Naive B cell (primary cell): Measurements from ENCODE around the gene LDLR. TPM values are rescaled to one million over a fixed set of nuclear protein-coding genes. Genes with fewer than 3 reads are reported as not detected.
"Not testable (repeated sequence)": the region's sequence is repeated elsewhere in the genome, so short reads cannot be mapped to it uniquely, and the experiment has no call there.

Experiments
- ATAC-seq, 2 donors: fragments of 150-1000 bp; cut with Tn5 transposase; 2 replicates each; pipeline ENCODE4 v1.10.0; 2021; ENCODE audit warnings: low read depth in 2 of 2, mild to moderate bottlenecking in 2 of 2, moderate library complexity in 2 of 2
- DNase-seq: peaks from one replicate; pipeline ENCODE4 v3.0.0; 2022
- H3K27ac Mint-ChIP-seq, 6 donors: one replicate each; pipeline ENCODE4 v1.8.0; 2020 to 2022; ENCODE audit warnings: mild to moderate bottlenecking in 6 of 6, mixed read lengths in 6 of 6, moderate library complexity in 5 of 6, inconsistent platforms in 2 of 6
- H3K27me3 Mint-ChIP-seq, 3 donors: one replicate each; pipeline ENCODE4 v1.8.0; 2021 to 2022; ENCODE audit warnings: mixed read lengths in 3 of 3, mild to moderate bottlenecking in 1 of 3
- H3K36me3 Mint-ChIP-seq, 2 donors: one replicate each; pipeline ENCODE4 v1.8.0; 2020 to 2022; ENCODE audit warnings: mixed read lengths in 2 of 2, inconsistent platforms in 1 of 2, mild to moderate bottlenecking in 1 of 2
- H3K4me1 Mint-ChIP-seq, 3 donors: one replicate each; pipeline ENCODE4 v1.8.0; 2020 to 2022; ENCODE audit warnings: mixed read lengths in 3 of 3, inconsistent platforms in 1 of 3, mild to moderate bottlenecking in 1 of 3, moderate library complexity in 1 of 3
- H3K4me3 Mint-ChIP-seq, 8 donors: one replicate each; pipeline ENCODE4 v1.8.0; 2020 to 2022; ENCODE audit warnings: mild to moderate bottlenecking in 8 of 8, mixed read lengths in 8 of 8, moderate library complexity in 8 of 8, inconsistent platforms in 2 of 8
- H3K9me3 Mint-ChIP-seq, 7 donors: one replicate each; pipeline ENCODE4 v1.8.0; 2020 to 2022; ENCODE audit warnings: mixed read lengths in 7 of 7, mild to moderate bottlenecking in 5 of 7, inconsistent platforms in 2 of 7, moderate library complexity in 1 of 7
- polyA plus RNA-seq, 6 donors: library from polyadenylated mRNA; unstranded; fragments of 300-500 nt; fragmentation: Illumina TruSeq; gene quantifications; one replicate each; pipeline ENCODE4 v1.2.3, GENCODE V29; 2021; ENCODE audit warnings: low read depth in 6 of 6

The LDLR gene
- polyA plus RNA-seq, 6 donors from 2014 or later, result 0.35 to 2.6 (median 1.0) TPM

DNA sequence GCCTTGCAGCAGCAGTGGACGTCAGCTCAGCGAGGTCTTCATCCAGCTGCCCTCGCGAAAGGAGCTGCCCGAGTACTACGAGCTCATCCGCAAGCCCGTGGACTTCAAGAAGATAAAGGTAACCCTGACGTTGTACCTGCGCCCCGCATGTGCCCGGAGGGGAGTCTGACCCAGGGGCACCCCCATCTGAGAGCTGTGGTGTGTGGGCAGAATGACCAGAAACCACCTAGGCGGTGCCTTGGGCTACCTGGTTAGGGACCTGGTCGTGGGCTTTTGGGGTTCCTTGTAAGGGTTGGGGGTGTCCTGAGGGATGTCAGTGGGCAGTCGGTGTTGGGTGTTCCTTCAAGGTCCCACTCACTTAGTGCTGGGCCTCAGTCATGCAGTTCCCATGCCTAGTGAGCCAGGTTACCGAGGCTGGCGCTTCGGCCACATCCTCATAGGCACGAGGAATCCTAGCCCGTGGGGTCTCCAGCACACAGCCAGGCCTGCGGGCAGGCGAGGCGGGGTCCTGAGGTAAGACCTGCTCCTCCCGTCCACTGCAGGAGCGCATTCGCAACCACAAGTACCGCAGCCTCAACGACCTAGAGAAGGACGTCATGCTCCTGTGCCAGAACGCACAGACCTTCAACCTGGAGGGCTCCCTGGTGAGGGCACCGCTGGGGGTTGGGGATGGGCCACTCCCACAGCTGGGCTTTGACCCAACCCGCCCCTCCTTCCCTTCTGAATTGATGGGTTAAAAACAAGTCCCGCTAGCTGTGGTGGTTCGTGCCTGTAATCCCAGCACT, 30.8 kb upstream of the LDLR start:
- peaks cover 7 to 15% (median 11%) of the 10 kb centered on the region in 3 donors for H3K4me1 Mint-ChIP-seq
- H3K36me3 Mint-ChIP-seq, result peaks cover 23 to 35% of the 10 kb centered on the region in 2 donors
- H3K27ac Mint-ChIP-seq, result no peak overlapping the region
- H3K9me3 Mint-ChIP-seq, result no peaks in the 10 kb centered on the region
- H3K4me3 Mint-ChIP-seq, result no peak overlapping the region
- peaks cover 9 to 19% (median 10%) of the 10 kb centered on the region in 3 donors for H3K27me3 Mint-ChIP-seq
- DNase-seq (no peak), ATAC-seq (no peak)

DNA sequence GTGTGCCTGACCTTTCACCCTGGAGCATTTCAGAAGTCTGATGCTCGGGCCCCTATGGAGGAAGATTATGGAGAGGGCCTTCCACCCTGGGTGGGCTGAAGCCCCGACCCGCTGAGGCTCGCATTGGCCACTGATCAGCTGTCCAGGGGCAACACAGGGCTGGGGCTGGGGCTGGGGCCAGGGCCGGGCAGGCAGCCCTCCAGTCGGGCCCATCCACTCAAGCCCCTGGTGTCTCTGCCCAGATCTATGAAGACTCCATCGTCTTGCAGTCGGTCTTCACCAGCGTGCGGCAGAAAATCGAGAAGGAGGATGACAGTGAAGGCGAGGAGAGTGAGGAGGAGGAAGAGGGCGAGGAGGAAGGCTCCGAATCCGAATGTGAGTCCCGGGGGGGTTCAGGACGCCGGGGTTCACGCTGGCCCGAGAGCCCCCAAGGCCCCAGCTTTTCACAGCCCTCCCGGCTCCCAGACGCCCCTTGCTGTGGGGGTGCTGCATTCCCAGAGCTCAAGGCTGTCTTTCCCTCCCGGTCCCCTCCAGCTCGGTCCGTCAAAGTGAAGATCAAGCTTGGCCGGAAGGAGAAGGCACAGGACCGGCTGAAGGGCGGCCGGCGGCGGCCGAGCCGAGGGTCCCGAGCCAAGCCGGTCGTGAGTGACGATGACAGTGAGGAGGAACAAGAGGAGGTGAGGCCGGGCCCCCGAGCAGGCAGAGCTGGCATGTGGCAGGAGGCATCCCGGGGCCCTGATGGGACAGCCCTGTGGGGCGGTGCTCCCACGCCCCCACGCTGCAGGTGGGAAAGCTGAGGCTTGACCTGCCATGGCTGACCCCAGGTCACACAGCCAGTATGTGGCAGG, 29.5 kb upstream of the LDLR start:
- peaks cover 9 to 15% (median 10%) of the 10 kb centered on the region in 3 donors for H3K27me3 Mint-ChIP-seq
- H3K27ac Mint-ChIP-seq, result peak overlapping the region in 1 of 6 donors; percentile 81
- ATAC-seq (no peak), DNase-seq (no peak)
- H3K4me3 Mint-ChIP-seq, result no peak overlapping the region
- H3K9me3 Mint-ChIP-seq, result no peaks in the 10 kb centered on the region
- H3K36me3 Mint-ChIP-seq, result peaks cover 23 to 35% of the 10 kb centered on the region in 2 donors
- H3K4me1 Mint-ChIP-seq, result peaks cover 2 to 6% (median 4%) of the 10 kb centered on the region in 3 donors

DNA sequence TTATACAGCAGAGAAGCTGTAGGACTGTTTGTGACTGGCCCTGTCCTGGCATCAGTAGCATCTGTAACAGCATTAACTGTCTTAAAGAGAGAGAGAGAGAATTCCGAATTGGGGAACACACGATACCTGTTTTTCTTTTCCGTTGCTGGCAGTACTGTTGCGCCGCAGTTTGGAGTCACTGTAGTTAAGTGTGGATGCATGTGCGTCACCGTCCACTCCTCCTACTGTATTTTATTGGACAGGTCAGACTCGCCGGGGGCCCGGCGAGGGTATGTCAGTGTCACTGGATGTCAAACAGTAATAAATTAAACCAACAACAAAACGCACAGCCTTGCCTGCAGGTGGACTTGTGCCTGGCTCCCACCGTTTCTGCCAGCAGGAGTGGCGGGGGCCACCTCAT, 27.3 kb upstream of the LDLR start:
- H3K36me3 Mint-ChIP-seq, result peaks cover 11 to 30% of the 10 kb centered on the region in 2 donors
- DNase-seq (no peak), ATAC-seq (no peak)
- no peak overlapping the region for H3K27ac Mint-ChIP-seq
- H3K27me3 Mint-ChIP-seq, result no peaks in the 10 kb centered on the region
- H3K4me3 Mint-ChIP-seq, result no peak overlapping the region
- H3K4me1 Mint-ChIP-seq, result peaks cover 0 to 4% (median 0%) of the 10 kb centered on the region in 3 donors
- H3K9me3 Mint-ChIP-seq, result no peaks in the 10 kb centered on the region

DNA sequence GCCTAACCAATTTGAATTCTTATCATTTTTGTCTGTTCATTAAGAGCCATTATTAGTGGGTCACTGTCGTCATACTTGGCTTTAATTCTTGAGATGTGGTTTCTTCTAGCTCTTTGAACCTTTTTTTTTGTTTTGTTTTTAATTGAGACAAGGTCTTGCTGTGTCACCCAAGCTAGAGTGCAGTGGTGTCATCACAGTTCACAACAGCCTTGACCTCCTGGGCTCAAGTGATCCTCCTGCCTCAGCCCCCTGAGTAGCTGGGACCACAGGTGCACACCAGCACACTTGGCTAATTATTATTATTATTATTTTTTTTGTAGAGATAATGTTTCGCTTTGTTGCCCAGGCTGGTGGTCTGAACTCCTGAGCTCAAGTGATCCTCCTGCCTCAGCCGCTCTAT, 25.8 kb upstream of the LDLR start:
- Mint-ChIP-seq H3K4me3 (no peak overlapping the region), H3K36me3 (peaks cover 11 to 36% of the 10 kb centered on the region in 2 donors), H3K27ac (no peak overlapping the region), H3K4me1 (peaks cover 0 to 4% (median 0%) of the 10 kb centered on the region in 3 donors), H3K9me3 (peaks cover 0 to 6% (median 3%) of the 10 kb centered on the region in 7 donors), H3K27me3 (no peaks in the 10 kb centered on the region)
- DNase-seq, result no peak
- no peak for ATAC-seq

DNA sequence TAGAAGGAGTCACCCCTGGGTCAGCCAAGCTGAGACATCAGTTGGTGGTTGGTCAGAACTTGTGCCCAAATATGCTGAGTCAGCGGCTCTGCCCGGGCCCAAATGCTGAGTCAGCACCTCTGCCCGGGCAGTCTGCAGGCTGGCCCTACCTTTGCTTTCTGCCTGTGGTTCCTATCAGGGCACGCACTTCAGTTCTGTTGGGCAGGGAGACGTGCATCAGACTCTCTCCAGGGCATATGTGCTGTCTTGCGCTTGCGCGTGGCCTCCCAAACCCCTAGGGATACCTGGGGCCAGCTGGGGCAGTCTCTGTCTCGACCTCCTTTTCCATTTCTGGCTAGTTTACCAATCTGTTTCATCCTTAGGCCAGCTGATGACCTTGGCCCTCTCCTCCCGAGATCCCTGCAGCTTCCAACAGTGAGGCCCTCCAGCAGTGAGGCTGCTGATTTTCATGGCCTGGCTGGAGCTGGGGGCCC, 24.4 kb upstream of the LDLR start:
- DNase-seq (no peak), ATAC-seq (no peak)
- H3K27ac Mint-ChIP-seq, result no peak overlapping the region
- H3K36me3 Mint-ChIP-seq, result peaks cover 6 to 28% of the 10 kb centered on the region in 2 donors
- H3K9me3 Mint-ChIP-seq, result peaks cover 0 to 6% (median 3%) of the 10 kb centered on the region in 7 donors
- H3K27me3 Mint-ChIP-seq, result peaks cover 4 to 9% (median 8%) of the 10 kb centered on the region in 3 donors
- peaks cover 0 to 7% (median 5%) of the 10 kb centered on the region in 3 donors for H3K4me1 Mint-ChIP-seq
- H3K4me3 Mint-ChIP-seq, result no peak overlapping the region

DNA sequence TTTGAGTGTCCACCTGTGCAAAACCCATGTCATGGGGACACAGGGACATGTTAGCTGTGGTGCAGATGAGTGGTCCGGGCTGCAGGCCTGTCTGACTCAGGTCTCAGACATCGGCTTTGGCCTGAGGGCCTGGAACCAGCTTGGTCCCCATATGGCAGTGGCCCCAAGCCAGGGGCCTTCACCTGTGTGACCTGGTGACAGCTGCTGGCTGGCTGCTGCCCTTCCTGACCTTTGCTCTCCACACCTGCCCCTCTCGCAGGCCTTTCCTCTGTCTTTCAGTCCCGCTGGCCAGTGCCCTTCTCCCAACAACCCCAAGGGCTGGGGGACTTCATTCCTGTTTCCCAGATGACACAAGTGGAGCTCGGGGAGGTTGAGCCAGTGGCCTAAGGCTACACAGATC, 22.9 kb upstream of the LDLR start:
- Mint-ChIP-seq H3K4me3 (no peak overlapping the region), H3K9me3 (peaks cover 0 to 6% (median 3%) of the 10 kb centered on the region in 7 donors), H3K27ac (no peak overlapping the region), H3K36me3 (peaks cover 6 to 15% of the 10 kb centered on the region in 2 donors), H3K4me1 (peaks cover 0 to 11% (median 5%) of the 10 kb centered on the region in 3 donors), H3K27me3 (peaks cover 4 to 11% (median 8%) of the 10 kb centered on the region in 3 donors)
- no peak for DNase-seq
- no peak for ATAC-seq

DNA sequence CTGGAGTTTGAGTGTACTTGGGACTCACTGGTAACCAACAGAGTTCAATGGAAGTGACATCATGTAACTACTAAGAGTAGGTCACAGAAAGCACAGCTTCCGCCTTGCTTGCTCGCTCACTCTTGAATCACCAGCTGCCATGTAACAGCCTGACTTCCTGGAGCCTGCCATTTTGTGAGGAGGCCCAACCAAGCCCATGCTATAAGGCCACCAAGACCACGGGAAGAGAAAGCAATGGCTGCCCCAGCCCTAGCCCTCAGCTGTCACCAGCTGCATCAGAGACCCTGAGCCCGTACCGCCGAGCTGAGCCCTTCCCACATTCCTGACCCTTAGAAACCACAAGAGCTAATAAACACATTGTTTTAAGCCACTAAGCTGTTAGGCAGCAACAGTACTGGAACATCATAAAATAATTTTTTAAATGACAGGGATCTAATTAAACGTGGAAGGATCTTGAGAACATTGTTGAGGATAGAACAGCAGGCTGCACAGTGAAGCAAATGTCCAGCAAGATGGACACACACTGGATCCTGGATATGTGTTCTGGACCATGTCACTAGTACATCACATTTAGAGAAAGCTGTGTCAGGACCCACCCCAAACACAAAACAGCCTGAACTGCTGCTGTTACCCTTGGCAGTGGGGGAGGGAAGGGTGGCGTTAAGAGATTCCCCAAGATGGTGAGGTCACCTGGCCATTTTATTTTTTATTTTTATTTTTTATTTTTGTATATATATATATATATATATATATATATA, 21.7 kb upstream of the LDLR start:
- peaks cover 0 to 6% (median 3%) of the 10 kb centered on the region in 7 donors for H3K9me3 Mint-ChIP-seq
- ATAC-seq (no peak), DNase-seq (no peak)
- peaks cover 0 to 8% of the 10 kb centered on the region in 2 donors for H3K36me3 Mint-ChIP-seq
- peaks cover 0 to 11% (median 5%) of the 10 kb centered on the region in 3 donors for H3K4me1 Mint-ChIP-seq
- no peak overlapping the region for H3K4me3 Mint-ChIP-seq
- H3K27ac Mint-ChIP-seq, result peak overlapping the region in 1 of 6 donors; percentile 38
- H3K27me3 Mint-ChIP-seq, result peaks cover 8 to 11% (median 8%) of the 10 kb centered on the region in 3 donors

DNA sequence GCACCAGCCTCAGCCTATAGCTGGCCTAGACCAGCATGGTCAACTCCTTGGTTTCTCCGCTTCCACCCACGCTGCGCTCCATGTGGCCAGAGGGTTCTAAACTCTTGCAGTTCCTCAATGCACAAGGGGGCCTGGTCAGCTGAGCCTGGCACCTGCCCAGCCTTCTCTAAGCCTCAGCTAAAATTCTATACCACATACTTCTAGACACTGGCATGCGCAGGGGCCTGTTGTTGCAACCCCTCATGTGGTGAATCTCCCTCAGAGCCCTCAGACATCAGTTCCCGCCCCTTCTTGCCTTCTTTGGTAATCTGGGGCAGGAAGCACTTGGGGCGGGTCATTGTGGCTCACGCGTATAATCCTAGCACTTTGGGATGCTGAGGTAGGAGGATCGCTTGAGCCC, 19.7 kb upstream of the LDLR start:
- no peak for ATAC-seq

DNA sequence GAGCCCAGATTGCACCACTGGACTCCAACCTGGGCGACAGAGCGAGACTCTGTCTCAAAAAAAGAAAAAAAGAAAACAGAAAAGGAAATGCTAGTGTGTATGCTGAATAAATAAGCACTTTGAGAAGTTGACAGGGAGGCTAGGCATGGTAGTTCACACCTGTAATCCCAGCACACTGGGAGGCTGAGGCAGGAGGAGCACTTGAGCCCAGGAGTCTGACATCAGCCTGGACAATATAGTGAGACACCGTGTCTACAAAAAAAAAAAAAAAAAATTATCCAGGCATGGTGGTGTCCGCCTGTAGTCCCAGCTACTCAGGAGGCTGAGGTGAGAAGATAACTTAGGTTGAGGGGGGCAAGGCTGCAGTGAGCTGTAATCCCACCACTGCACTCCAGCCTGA, 19.1 kb upstream of the LDLR start:
- DNase-seq (no peak), ATAC-seq (no peak)
- Mint-ChIP-seq H3K4me3 (no peak overlapping the region), H3K27ac (no peak overlapping the region), H3K9me3 (peaks cover 0 to 7% (median 4%) of the 10 kb centered on the region in 7 donors), H3K4me1 (peaks cover 14 to 25% (median 19%) of the 10 kb centered on the region in 3 donors), H3K27me3 (peaks cover 16 to 22% (median 19%) of the 10 kb centered on the region in 3 donors), H3K36me3 (peaks cover 0 to 8% of the 10 kb centered on the region in 2 donors)

More for the DNA sequence above, 19.7 kb upstream of the LDLR start:
- peaks cover 12 to 20% (median 17%) of the 10 kb centered on the region in 3 donors for H3K27me3 Mint-ChIP-seq
- H3K27ac Mint-ChIP-seq, result no peak overlapping the region
- peak overlapping the region in 1 of 8 donors; percentile 80 for H3K4me3 Mint-ChIP-seq
- peaks cover 0 to 8% of the 10 kb centered on the region in 2 donors for H3K36me3 Mint-ChIP-seq
- peaks cover 0 to 6% (median 4%) of the 10 kb centered on the region in 7 donors for H3K9me3 Mint-ChIP-seq
- H3K4me1 Mint-ChIP-seq, result peaks cover 12 to 21% (median 13%) of the 10 kb centered on the region in 3 donors
- no peak for DNase-seq

DNA sequence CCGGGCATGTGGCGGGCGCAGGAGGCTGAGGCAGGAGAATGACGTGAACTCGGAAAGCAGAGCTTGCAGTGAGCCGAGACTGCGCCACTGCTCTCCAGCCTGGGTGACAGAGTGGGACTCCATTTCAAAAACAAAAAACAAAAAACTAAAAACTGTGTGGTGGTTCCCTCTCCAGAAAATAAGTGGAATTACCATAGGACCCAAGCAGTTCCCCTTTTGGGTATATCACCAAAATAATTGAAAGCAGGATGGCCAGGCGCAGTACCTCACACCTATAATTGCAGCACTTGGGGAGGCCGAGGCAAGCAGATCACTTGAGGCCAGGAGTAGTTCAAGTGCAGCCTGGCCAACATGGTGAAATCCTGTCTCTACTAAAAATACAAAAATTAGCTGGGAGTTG, 15.7 kb upstream of the LDLR start:
- DNase-seq (no peak), ATAC-seq (no peak)
- Mint-ChIP-seq H3K27me3 (peaks cover 27 to 38% (median 28%) of the 10 kb centered on the region in 3 donors), H3K9me3 (peaks cover 0 to 4% (median 0%) of the 10 kb centered on the region in 7 donors), H3K27ac (no peak overlapping the region), H3K4me1 (peaks cover 18 to 25% (median 20%) of the 10 kb centered on the region in 3 donors), H3K36me3 (no peaks in the 10 kb centered on the region), H3K4me3 (peak overlapping the region in 4 of 8 donors; percentile 9 to 83 (median 28))

DNA sequence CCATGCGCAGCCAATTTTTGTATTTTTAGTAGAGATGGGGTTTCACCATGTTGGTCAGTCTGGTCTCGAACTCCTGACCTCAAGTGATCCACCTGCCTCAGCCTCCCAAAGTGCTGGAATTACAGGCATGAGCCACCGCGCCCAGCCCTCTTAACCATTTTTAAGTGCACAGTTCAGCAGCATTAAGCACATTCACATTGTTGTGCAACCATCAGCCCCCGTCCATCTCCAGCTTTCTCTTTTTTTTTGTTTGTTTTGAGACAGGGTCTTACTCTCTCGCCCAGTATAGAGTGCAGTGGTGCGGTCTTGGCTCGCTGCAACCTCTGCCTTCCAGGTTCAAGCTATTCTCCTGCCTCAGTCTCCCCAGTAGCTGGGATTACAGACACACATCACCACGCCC, 12.5 kb upstream of the LDLR start:
- peaks cover 13 to 20% (median 14%) of the 10 kb centered on the region in 3 donors for H3K4me1 Mint-ChIP-seq
- not testable (repeated sequence) for H3K9me3 Mint-ChIP-seq, H3K27ac Mint-ChIP-seq, ATAC-seq, H3K36me3 Mint-ChIP-seq, H3K4me3 Mint-ChIP-seq, DNase-seq
- H3K27me3 Mint-ChIP-seq, result peaks cover 27 to 51% (median 36%) of the 10 kb centered on the region in 3 donors

DNA sequence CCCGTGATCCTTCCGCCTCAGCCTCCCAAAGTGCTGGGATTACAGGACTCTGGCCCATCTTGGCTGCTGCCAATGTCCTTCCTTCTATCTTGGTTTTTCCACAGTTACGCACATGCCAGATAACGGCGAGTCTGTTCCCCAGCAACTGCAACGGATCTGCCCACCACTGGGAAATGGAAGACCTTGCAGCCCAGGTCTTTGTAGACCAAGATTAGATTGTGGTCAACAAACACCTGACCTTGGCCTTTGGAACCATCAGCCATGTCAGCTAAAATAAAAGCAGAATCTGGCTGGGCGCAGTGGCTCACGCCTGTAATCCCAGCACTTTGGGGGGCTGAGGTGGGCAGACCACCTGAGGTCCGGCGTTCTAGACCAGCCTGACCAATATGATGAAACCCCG, 10.4 kb upstream of the LDLR start:
- H3K4me3 Mint-ChIP-seq, result no peak overlapping the region
- peaks cover 11 to 14% (median 12%) of the 10 kb centered on the region in 3 donors for H3K4me1 Mint-ChIP-seq
- ATAC-seq, result no peak

More for the DNA sequence above, 10.4 kb upstream of the LDLR start:
- Mint-ChIP-seq H3K27ac (no peak overlapping the region), H3K9me3 (peaks cover 0 to 4% (median 0%) of the 10 kb centered on the region in 7 donors), H3K27me3 (peaks cover 31 to 57% (median 36%) of the 10 kb centered on the region in 3 donors), H3K36me3 (no peaks in the 10 kb centered on the region)
- no peak for DNase-seq
